Right lobe of liver (tissue), 4 donors: Measurements from ENCODE around the gene ADAMTS16.

Source experiments
- POLR2A ChIP-seq: fragments of 450-650 bp; IDR thresholded peaks from one replicate; pipeline ENCODE4 v1.6.1; 2017; ENCODE audit warnings: antibody characterized with exemption, mild to moderate bottlenecking
- TF ChIP-seq, protein P1 (sequence below), 4 donors: fragments of 200-600 bp in 3 of 4; fragments of 450-650 bp in 1 of 4; IDR thresholded peaks; one replicate each; pipeline versions ENCODE4 v1.5.1 to v1.8.0; 2016 to 2022; ENCODE audit warnings: antibody characterized with exemption in 4 of 4, mild to moderate bottlenecking in 2 of 4
- donor health status: DM: no; HTN: no; CAD: no.
- donor health status: DM: no; HTN: no; CAD: no.
- donor health status: DM: no; HTN: yes; CAD: no.

GRCh38 chr5:5321137-5321536, 181.0 kb downstream of the ADAMTS16 start:
- TF ChIP-seq, protein P1, sequence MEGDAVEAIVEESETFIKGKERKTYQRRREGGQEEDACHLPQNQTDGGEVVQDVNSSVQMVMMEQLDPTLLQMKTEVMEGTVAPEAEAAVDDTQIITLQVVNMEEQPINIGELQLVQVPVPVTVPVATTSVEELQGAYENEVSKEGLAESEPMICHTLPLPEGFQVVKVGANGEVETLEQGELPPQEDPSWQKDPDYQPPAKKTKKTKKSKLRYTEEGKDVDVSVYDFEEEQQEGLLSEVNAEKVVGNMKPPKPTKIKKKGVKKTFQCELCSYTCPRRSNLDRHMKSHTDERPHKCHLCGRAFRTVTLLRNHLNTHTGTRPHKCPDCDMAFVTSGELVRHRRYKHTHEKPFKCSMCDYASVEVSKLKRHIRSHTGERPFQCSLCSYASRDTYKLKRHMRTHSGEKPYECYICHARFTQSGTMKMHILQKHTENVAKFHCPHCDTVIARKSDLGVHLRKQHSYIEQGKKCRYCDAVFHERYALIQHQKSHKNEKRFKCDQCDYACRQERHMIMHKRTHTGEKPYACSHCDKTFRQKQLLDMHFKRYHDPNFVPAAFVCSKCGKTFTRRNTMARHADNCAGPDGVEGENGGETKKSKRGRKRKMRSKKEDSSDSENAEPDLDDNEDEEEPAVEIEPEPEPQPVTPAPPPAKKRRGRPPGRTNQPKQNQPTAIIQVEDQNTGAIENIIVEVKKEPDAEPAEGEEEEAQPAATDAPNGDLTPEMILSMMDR (IDR thresholded peaks at IDR 0.05) = no peak
- no peak for TF ChIP-seq POLR2A
